Suprapubic skin (tissue), 3 donors: ENCODE data around the gene GBF1.

Source experiments
- EP300 ChIP-seq: sonication (generic); formaldehyde crosslinking; IDR thresholded peaks from one replicate; pipeline ENCODE4 v1.6.1; 2017; ENCODE audit warnings: antibody characterized with exemption
- POLR2A ChIP-seq, 2 donors: fragments of 450-650 bp; IDR thresholded peaks; one replicate each; pipeline ENCODE4 v1.6.1; 2017; ENCODE audit warnings: antibody characterized with exemption in 2 of 2, mild to moderate bottlenecking in 2 of 2, moderate library complexity in 2 of 2
- TF ChIP-seq, protein P1 (sequence below), 2 donors: fragments of 200-600 bp in 1 of 2; fragments of 450-650 bp in 1 of 2; sonication (generic) in 1 of 2; IDR thresholded peaks; one replicate each; pipeline ENCODE4 v1.5.1; 2016 to 2019; ENCODE audit warnings: antibody characterized with exemption in 2 of 2, mild to moderate bottlenecking in 1 of 2, moderate library complexity in 1 of 2

GRCh38 chr10:102219370-102219769 lies 26.0 kb upstream of the GBF1 start:
- no peak for TF ChIP-seq POLR2A (IDR thresholded peaks at IDR 0.05)
- no peak for TF ChIP-seq EP300
- TF ChIP-seq, protein P1, sequence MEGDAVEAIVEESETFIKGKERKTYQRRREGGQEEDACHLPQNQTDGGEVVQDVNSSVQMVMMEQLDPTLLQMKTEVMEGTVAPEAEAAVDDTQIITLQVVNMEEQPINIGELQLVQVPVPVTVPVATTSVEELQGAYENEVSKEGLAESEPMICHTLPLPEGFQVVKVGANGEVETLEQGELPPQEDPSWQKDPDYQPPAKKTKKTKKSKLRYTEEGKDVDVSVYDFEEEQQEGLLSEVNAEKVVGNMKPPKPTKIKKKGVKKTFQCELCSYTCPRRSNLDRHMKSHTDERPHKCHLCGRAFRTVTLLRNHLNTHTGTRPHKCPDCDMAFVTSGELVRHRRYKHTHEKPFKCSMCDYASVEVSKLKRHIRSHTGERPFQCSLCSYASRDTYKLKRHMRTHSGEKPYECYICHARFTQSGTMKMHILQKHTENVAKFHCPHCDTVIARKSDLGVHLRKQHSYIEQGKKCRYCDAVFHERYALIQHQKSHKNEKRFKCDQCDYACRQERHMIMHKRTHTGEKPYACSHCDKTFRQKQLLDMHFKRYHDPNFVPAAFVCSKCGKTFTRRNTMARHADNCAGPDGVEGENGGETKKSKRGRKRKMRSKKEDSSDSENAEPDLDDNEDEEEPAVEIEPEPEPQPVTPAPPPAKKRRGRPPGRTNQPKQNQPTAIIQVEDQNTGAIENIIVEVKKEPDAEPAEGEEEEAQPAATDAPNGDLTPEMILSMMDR (IDR thresholded peaks at IDR 0.05): no peak
